Tibial nerve (tissue), 3 donors: ENCODE measurements around the gene NCEH1.

ENCODE experiments used
- POLR2A ChIP-seq, 2 donors: fragments of 450-650 bp; IDR thresholded peaks; one replicate each; pipeline ENCODE4 v1.6.1; 2017; ENCODE audit warnings: antibody characterized with exemption in 2 of 2, mild to moderate bottlenecking in 2 of 2, moderate library complexity in 2 of 2
- TF ChIP-seq, protein P1 (sequence below), 5 experiments: fragments of 200-600 bp in 3 of 5; fragments of 450-650 bp in 2 of 5; sonication (generic) in 3 of 5; IDR thresholded peaks; one replicate each; pipeline ENCODE4 v1.5.1; 2016 to 2019; ENCODE audit warnings: antibody characterized with exemption in 5 of 5, mild to moderate bottlenecking in 3 of 5, moderate library complexity in 2 of 5

DNA sequence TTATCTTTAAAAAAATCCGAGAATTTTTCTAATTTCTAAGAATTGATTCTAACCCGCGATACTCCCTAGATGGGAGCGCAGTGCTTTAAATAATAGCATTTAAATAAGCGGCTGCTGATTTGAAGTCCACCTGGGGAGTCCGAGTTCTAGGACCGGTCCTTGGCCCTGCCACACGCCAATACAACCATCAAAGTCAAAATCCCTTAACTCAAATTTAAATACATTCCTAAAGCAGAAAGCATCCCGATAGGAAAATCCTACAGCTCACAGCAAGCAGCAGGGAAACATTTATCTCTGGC, 39.2 kb upstream of the NCEH1 start:
- TF ChIP-seq, protein P1, sequence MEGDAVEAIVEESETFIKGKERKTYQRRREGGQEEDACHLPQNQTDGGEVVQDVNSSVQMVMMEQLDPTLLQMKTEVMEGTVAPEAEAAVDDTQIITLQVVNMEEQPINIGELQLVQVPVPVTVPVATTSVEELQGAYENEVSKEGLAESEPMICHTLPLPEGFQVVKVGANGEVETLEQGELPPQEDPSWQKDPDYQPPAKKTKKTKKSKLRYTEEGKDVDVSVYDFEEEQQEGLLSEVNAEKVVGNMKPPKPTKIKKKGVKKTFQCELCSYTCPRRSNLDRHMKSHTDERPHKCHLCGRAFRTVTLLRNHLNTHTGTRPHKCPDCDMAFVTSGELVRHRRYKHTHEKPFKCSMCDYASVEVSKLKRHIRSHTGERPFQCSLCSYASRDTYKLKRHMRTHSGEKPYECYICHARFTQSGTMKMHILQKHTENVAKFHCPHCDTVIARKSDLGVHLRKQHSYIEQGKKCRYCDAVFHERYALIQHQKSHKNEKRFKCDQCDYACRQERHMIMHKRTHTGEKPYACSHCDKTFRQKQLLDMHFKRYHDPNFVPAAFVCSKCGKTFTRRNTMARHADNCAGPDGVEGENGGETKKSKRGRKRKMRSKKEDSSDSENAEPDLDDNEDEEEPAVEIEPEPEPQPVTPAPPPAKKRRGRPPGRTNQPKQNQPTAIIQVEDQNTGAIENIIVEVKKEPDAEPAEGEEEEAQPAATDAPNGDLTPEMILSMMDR (IDR thresholded peaks at IDR 0.05) = no peak
- no peak for TF ChIP-seq POLR2A (IDR thresholded peaks at IDR 0.05)
